Skeletal muscle tissue (tissue), 4 donors: Measurements from ENCODE around the gene HACL1. TPM values are rescaled to one million over a fixed set of nuclear protein-coding genes. Genes with fewer than 3 reads are reported as not detected.

ENCODE experiments used
- H3K27ac ChIP-seq: one replicate; pipeline ENCODE4 v1.7.0; 2013; ENCODE audit warnings: mild to moderate bottlenecking, low read depth, low read length, inconsistent platforms
- H3K27me3 ChIP-seq, 3 donors: one replicate each; pipeline ENCODE4 v1.7.0; 2013; ENCODE audit warnings: low read length in 3 of 3; ENCODE audit not compliant: control insufficient read depth in 3 of 3, insufficient read depth in 3 of 3
- H3K36me3 ChIP-seq, 3 donors: one replicate each; pipeline ENCODE4 v1.7.0; 2013; ENCODE audit warnings: low read length in 3 of 3; ENCODE audit not compliant: control insufficient read depth in 3 of 3, insufficient read depth in 3 of 3
- H3K4me1 ChIP-seq, 3 donors: one replicate each; pipeline ENCODE4 v1.7.0; 2013; ENCODE audit warnings: low read length in 3 of 3, mild to moderate bottlenecking in 3 of 3; ENCODE audit not compliant: control insufficient read depth in 3 of 3, insufficient read depth in 3 of 3
- H3K4me3 ChIP-seq, 3 donors: one replicate each; pipeline ENCODE4 v1.7.0; 2013; ENCODE audit warnings: low read length in 3 of 3
- H3K9ac ChIP-seq, 3 donors: one replicate each; pipeline ENCODE4 v1.7.0; 2013; ENCODE audit warnings: low read length in 3 of 3, mild to moderate bottlenecking in 3 of 3, moderate library complexity in 2 of 3, low read depth in 1 of 3
- H3K9me3 ChIP-seq, 3 donors: one replicate each; pipeline ENCODE4 v1.7.0; 2013; ENCODE audit warnings: low read length in 3 of 3; ENCODE audit not compliant: control insufficient read depth in 3 of 3
- total RNA-seq: library from RNA; depleted of rRNA; stranded (reverse); fragments of >200 nt; gene quantifications from one replicate; pipeline ENCODE4 v1.2.3, GENCODE V29; 2014
- donor health status: Osteomylitis.

Gene HACL1
- total RNA-seq, 1 donor from 2014 or later, result 16.7 TPM

GRCh38 chr3:15638193-15638890 lies 37.0 kb upstream of the HACL1 start:
- H3K4me1 ChIP-seq, result peaks cover 55 to 65% (median 62%) of the 10 kb centered on the region in 3 donors
- peak overlapping the region in 1 of 3 donors; percentile 7 for H3K4me3 ChIP-seq
- peak overlapping the region in 1 of 3 donors; percentile 42 for H3K9ac ChIP-seq
- H3K27ac ChIP-seq, result peak overlapping the region; percentile 90
- H3K27me3 ChIP-seq, result no peaks in the 10 kb centered on the region
- H3K36me3 ChIP-seq, result peaks cover 0 to 3% (median 0%) of the 10 kb centered on the region in 3 donors
- H3K9me3 ChIP-seq, result no peaks in the 10 kb centered on the region

- Histone ChIP-seq H3K9ac (peak overlapping the region; percentile 2 to 42 (median 34)), H3K27ac (peak overlapping the region; percentile 90), H3K4me3 (peak overlapping the region in 1 of 3 donors; percentile 42), H3K27me3 (no peaks in the 10 kb centered on the region), H3K4me1 (peaks cover 55 to 69% (median 62%) of the 10 kb centered on the region in 3 donors), H3K36me3 (peaks cover 0 to 3% (median 0%) of the 10 kb centered on the region in 3 donors), H3K9me3 (no peaks in the 10 kb centered on the region)
These were observed 36.0 kb upstream of the HACL1 start for GRCh38 chr3:15637131-15637951.

- Histone ChIP-seq H3K27ac (peak overlapping the region; percentile 90), H3K36me3 (no peaks in the 10 kb centered on the region), H3K27me3 (no peaks in the 10 kb centered on the region), H3K9me3 (no peaks in the 10 kb centered on the region), H3K4me1 (peaks cover 53 to 71% (median 68%) of the 10 kb centered on the region in 3 donors), H3K9ac (peak overlapping the region; percentile 2 to 59 (median 42)), H3K4me3 (peak overlapping the region; percentile 23 to 34 (median 28))
These were observed 34.8 kb upstream of the HACL1 start for GRCh38 chr3:15636028-15636709.

GRCh38 chr3:15635121-15635661 lies 33.8 kb upstream of the HACL1 start:
- Histone ChIP-seq H3K27ac (peak overlapping the region; percentile 90), H3K9ac (peak overlapping the region in 2 of 3 donors; percentile 26 to 42), H3K4me1 (peaks cover 57 to 75% (median 71%) of the 10 kb centered on the region in 3 donors)

GRCh38 chr3:15634671-15635070 lies 33.3 kb upstream of the HACL1 start:
- peaks cover 61 to 80% (median 74%) of the 10 kb centered on the region in 3 donors for H3K4me1 ChIP-seq
- peak overlapping the region; percentile 26 to 42 (median 34) for H3K9ac ChIP-seq
- no peaks in the 10 kb centered on the region for H3K27me3 ChIP-seq
- H3K4me3 ChIP-seq, result no peak overlapping the region
- peak overlapping the region; percentile 90 for H3K27ac ChIP-seq
- H3K9me3 ChIP-seq, result no peaks in the 10 kb centered on the region
- no peaks in the 10 kb centered on the region for H3K36me3 ChIP-seq

More at GRCh38 chr3:15635121-15635661, 33.8 kb upstream of the HACL1 start:
- H3K9me3 ChIP-seq, result no peaks in the 10 kb centered on the region
- peak overlapping the region; percentile 23 to 34 (median 28) for H3K4me3 ChIP-seq
- no peaks in the 10 kb centered on the region for H3K36me3 ChIP-seq
- H3K27me3 ChIP-seq, result no peaks in the 10 kb centered on the region

- Histone ChIP-seq H3K4me1 (peaks cover 61 to 80% (median 69%) of the 10 kb centered on the region in 3 donors), H3K27me3 (no peaks in the 10 kb centered on the region), H3K4me3 (no peak overlapping the region), H3K9ac (peak overlapping the region; percentile 26 to 42 (median 34)), H3K36me3 (no peaks in the 10 kb centered on the region), H3K9me3 (no peaks in the 10 kb centered on the region), H3K27ac (peak overlapping the region; percentile 90)
These were observed 32.6 kb upstream of the HACL1 start for GRCh38 chr3:15633766-15634598.

GRCh38 chr3:15633159-15633558 lies 31.8 kb upstream of the HACL1 start:
- peak overlapping the region; percentile 90 for H3K27ac ChIP-seq
- peaks cover 56 to 71% (median 61%) of the 10 kb centered on the region in 3 donors for H3K4me1 ChIP-seq

GRCh38 chr3:15632212-15632580 lies 30.8 kb upstream of the HACL1 start:
- Histone ChIP-seq H3K9ac (no peak overlapping the region), H3K27ac (peak overlapping the region; percentile 61), H3K4me3 (no peak overlapping the region), H3K27me3 (no peaks in the 10 kb centered on the region), H3K9me3 (no peaks in the 10 kb centered on the region), H3K4me1 (peaks cover 47 to 62% (median 53%) of the 10 kb centered on the region in 3 donors), H3K36me3 (peaks cover 0 to 3% (median 0%) of the 10 kb centered on the region in 3 donors)

More at GRCh38 chr3:15633159-15633558, 31.8 kb upstream of the HACL1 start:
- Histone ChIP-seq H3K27me3 (no peaks in the 10 kb centered on the region), H3K9ac (no peak overlapping the region), H3K36me3 (no peaks in the 10 kb centered on the region), H3K4me3 (no peak overlapping the region), H3K9me3 (no peaks in the 10 kb centered on the region)
